Right lung (tissue), 5 donors: ENCODE data around the gene LMAN2. TPM values are rescaled to one million over a fixed set of nuclear protein-coding genes. Genes with fewer than 3 reads are reported as not detected.
"Not testable (repeated sequence)": the region's sequence is repeated elsewhere in the genome, so short reads cannot be mapped to it uniquely, and the experiment has no call there.

ENCODE experiments used
- DNase-seq, 2 donors: peaks; one replicate each; pipeline ENCODE4 v3.0.0-alpha.2; 2013
- polyA plus RNA-seq, 5 donors: library from polyadenylated mRNA; unstranded; fragments of 120-200 nt; gene quantifications; one replicate each; pipeline versions ENCODE4 v1.2.1 to v1.2.3, GENCODE V29; 2013; ENCODE audit warnings: inconsistent platforms in 1 of 5, low replicate concordance in 1 of 5; ENCODE audit not compliant: insufficient read length in 5 of 5, insufficient read depth in 1 of 5

Gene LMAN2
- polyA plus RNA-seq, 5 donors, result 85.2 to 137 (median 105) TPM

DNA sequence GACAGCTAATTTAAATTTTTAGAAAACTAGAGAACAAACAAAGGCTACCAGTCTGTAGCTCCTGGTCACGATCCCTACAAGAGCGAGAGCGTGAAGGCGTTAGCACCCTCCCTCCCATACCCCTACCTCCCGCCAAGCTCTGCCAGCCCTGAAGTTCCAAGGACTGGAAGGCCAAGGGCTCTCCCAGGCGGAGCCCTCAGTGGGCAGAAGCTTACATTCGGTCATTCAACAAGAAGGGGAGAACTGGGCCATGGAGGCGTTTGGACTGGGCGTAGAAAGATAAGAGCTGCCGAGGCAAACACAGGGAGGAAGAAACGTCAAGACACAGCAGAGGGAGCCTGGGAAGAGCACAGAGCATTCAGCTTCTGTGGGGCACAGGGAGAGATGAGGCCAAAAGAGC, 42.7 kb downstream of the LMAN2 start:
- DNase-seq, result no peak

GRCh38 chr5:177307544-177308363, 43.7 kb downstream of the LMAN2 start:
- no peak for DNase-seq

DNA sequence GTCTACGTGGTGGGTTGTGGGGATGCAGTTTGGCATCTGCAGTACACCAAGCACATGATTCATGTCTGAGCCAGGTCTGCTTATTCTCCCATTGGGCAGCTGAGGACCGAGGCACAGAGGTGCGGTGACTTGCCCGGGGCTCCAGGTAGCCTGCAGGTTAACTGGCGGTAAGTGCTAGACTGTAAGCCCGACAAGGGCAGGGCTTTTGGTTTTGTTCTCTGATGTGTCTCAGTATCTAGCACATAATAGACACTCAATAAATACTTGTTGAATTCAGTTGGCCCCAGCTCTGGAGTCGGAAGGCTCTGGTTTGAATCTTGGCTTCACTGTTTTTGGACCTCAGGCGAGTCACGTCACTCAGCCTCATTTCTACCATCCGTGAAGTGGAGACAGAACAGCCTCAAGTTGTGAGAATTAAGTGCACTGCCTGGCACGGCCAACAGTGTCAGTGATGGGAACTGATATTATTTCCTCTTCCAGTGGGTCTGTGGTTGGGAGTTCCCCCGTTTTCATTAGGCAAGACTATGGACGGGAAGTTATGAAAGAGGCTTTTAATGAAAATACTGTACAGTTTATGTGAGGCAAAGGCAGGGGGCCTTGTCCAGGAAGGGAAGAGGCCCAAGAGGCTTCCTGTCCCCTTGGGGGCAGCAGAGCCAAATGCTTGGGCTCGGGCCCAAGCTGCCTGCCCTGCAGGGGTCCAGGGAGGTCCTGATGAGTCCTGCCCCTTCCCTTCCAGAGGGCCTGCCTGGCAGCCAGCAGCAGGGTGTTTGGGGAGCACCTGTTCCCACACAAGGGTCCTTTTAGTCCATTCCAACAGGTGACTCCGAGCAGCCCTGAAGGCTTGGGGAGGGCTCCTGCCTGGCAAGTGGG, 44.6 kb downstream of the LMAN2 start:
- DNase-seq, result no peak

DNA sequence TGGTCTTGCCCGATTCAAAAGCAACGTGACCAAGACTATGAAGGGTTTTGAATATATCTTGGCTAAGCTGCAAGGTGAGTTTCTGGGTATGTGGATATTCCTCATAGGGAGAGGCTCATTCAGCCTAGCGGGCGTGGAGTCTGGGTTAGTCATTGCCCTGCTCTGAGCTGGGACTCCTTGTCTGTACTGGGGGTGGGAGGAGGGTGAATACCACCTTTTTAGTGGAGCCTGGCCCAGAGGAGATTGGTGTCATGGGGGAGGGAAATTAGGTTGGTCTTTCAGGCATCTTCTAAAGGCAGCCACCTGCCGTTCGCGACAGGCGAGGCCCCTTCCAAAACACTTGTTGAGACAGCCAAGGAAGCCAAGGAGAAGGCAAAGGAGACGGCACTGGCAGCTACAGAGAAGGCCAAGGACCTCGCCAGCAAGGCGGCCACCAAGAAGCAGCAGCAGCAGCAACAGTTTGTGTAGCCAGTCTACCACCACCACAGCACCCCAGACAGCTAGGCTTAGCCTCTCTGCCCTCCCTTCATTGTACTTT, 45.3 kb downstream of the LMAN2 start:
- not testable (repeated sequence) for DNase-seq

GRCh38 chr5:177304392-177305119, 46.9 kb downstream of the LMAN2 start:
- DNase-seq, result no peak

- no peak for DNase-seq
Observed at GRCh38 chr5:177303925-177304391, 47.5 kb downstream of the LMAN2 start.

DNA sequence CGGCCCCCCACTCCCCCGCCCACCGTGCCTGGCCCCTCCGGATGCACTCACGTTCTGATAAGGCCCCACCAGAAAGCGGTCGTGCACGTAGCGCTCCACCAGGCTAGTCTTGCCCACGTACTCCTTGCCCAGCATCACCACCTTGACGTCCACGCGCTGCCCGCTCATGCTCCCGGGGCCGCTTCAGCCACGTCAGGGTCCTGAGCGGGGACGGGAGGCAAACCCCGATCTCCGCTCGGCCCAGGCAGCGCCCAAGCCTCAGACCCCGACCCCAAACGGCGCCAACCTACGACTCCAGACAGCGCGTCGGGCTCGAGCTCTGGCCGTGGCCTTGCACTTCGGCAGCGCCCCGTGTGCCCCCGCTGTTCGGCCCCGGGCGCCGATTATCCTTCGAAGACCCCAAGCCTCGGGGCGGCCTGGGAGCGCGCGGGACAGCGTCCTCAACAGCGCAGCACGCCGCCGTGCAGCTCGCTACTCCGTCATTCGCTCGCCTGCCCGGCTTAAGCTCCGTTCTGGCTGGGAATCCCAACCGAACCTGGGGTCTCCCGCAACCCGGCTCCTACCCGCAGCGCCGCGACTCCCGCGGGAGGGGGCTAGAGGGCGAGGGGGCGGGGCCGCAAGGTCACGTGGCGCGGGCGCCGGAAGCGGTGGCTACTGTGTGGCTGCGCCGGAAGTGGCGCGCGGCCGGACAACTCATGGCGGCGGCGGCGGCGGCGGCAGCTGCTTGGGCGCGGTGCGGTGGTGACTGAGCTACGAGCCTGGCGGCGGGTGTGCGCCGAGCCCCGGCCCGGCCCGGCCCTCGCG, 48.1 kb downstream of the LMAN2 start, which contains the start of the genes PRELID1 and RAB24:
Gene PRELID1 (plus strand): TSS at position 679 of the 804 bp plus-strand sequence. CDS start 187 bp downstream, outside the sequence.
Gene RAB24 (minus strand): TSS at position 599 of the 804 bp plus-strand sequence. CDS start 431 bp downstream, at position 168.
- DNase-seq, result peak; percentile 81

GRCh38 chr5:177302354-177303110, 48.9 kb downstream of the LMAN2 start:
- no peak for DNase-seq

DNA sequence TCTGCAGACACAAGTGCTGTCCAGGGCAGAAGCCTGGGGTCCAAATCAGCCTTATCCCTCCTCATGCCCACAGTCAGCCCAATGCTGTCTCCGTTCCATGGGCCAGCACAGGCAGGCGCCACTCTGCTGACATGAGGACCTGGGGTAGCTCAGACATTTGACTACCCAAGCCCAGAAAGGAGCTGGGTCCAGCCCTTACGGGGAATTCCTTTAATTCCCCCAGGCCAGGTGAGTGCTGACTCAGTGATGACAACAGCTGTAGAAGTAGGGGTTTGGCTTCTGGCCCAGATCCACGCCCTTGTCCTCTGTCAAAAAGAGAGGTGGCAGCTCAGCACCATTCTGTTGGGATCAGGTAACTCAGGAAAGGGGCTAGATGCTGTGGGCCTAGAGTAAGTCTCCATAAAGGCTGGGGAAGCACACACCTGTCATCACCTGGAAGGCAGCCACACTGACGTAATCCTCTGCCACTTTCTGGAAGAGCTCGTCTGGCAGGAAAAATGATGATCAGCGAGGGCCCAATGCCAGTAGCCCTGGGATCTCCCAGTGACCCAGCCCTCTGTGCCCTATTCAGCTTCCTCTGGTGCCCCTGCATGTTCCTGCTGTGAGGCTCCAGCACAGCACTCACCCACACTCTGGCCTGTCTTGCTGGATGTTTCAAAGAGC, 49.8 kb downstream of the LMAN2 start:
- no peak for DNase-seq

GRCh38 chr5:177300951-177301350, 50.5 kb downstream of the LMAN2 start:
- DNase-seq, result no peak

DNA sequence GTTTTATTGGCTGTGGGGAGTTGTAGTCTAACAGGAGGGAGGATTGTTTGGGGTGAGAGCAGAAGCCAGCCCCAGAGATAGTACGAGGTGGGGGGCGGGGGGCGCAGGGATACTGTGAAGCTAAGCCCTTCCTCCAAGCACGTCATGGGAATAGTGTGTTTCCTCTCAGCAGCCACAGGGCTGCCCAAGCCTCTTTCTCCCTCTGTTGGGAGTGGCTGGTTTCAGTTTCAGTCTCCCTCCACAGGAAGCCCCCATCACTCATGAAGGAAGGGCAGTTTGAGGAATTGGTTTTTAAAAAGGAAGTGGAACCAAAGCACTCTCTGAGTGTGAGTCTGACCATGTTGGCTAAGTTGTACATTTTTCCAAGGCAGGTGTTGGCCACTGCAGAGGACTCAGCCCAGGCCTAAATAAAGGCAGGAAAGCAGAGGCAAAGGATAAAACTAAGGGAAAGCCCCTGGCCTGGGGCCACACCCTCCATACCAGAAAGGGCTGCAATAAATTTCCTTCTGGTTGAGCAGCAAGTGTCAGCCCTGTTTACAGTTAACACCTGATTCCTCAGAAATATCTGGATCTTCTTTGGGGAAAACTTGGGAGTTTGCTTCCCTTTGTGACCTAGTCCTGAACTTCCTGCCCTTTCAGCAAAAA, 51.1 kb downstream of the LMAN2 start:
- DNase-seq, result peak in 1 of 2 donors; percentile 35

- no peak for DNase-seq
Observed at GRCh38 chr5:177299697-177300096, 51.8 kb downstream of the LMAN2 start.

GRCh38 chr5:177297922-177298321, 53.5 kb downstream of the LMAN2 start:
- no peak for DNase-seq

- DNase-seq, result no peak
Observed at GRCh38 chr5:177296581-177296980, 54.9 kb downstream of the LMAN2 start.

DNA sequence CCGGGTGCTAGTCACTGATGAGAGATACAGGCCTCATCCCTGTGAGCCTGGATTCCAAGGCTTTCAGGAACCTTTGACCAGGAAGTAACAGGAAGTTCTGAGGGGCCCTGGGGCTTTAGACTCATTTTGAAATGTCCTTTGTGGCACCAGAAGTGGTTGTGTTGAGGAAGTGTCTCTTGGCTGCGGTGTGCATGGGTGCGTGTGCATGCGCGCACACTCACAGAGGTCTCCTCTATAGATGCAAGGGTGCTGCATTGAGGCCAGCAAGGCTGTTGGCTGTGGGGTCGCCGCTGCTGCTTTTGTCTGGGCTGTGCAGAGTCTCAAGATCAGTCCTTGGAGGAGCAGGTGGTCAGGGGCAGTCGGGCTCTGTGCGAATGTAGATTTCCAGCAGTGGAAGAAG, 55.5 kb downstream of the LMAN2 start:
- DNase-seq, result no peak

- DNase-seq, result no peak
Observed at GRCh38 chr5:177294632-177295031, 56.8 kb downstream of the LMAN2 start.

- DNase-seq, result no peak
Observed at GRCh38 chr5:177293819-177294581, 57.5 kb downstream of the LMAN2 start.

- no peak for DNase-seq
Observed at GRCh38 chr5:177291735-177292134, 59.7 kb downstream of the LMAN2 start.
